Measurements from ENCODE around the gene USP28. TPM values are rescaled to one million over a fixed set of nuclear protein-coding genes. Genes with fewer than 3 reads are reported as not detected.

Gene USP28, protein sequence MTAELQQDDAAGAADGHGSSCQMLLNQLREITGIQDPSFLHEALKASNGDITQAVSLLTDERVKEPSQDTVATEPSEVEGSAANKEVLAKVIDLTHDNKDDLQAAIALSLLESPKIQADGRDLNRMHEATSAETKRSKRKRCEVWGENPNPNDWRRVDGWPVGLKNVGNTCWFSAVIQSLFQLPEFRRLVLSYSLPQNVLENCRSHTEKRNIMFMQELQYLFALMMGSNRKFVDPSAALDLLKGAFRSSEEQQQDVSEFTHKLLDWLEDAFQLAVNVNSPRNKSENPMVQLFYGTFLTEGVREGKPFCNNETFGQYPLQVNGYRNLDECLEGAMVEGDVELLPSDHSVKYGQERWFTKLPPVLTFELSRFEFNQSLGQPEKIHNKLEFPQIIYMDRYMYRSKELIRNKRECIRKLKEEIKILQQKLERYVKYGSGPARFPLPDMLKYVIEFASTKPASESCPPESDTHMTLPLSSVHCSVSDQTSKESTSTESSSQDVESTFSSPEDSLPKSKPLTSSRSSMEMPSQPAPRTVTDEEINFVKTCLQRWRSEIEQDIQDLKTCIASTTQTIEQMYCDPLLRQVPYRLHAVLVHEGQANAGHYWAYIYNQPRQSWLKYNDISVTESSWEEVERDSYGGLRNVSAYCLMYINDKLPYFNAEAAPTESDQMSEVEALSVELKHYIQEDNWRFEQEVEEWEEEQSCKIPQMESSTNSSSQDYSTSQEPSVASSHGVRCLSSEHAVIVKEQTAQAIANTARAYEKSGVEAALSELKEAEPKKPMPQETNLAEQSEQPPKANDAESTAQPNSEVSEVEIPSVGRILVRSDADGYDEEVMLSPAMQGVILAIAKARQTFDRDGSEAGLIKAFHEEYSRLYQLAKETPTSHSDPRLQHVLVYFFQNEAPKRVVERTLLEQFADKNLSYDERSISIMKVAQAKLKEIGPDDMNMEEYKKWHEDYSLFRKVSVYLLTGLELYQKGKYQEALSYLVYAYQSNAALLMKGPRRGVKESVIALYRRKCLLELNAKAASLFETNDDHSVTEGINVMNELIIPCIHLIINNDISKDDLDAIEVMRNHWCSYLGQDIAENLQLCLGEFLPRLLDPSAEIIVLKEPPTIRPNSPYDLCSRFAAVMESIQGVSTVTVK
- 35.7 and 47.1 TPM in 2 replicates for total RNA-seq

DNA sequence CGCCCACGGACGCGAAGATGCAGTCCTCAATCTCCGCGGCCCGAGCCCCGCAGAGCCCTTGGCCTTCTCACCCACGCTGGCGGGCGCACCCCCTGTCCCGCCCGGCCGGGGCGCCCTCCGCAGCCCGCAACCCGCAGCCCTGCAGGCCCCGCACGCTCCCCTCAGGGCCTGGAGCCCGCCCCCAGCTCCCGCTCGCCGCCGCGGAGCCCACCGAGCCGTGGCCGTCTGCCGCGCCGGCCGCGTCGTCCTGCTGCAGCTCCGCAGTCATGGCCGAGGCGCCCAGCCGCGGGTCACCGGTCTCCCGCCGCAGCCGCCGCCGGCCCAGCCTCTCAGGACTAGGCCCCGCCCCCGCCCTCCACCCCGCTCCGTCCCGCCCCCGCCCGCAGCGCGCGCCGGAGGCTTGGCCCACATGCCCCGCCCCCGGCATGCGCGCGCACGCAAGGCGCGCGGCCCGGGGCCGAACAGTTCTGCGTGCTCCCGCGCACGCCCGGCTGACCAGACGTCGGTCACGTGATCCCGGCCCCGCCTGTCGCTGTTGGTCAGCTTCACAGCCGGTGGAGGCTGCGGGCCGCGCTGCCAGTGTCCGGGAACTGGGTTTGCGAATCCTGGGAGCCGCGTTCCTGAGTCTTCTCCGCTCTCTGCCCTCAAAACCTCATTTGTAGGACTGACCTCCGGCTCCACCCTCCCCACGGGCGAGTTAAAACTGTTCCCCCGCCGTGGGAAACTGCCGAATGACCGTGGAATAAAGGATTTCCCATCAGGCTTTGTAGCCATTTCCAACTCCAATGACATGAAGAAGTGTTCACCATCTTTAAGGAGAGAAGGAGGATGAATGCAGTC, at the start of gene USP28:
Gene USP28 (minus strand): TSS at position 339 of the 840 bp plus-strand sequence. CDS start 71 bp downstream, at position 268.

GRCh38 chr11:113904379-113905101, 29.2 kb upstream of the USP28 start, which contains the start of gene HTR3B:
Gene HTR3B (plus strand): TSS chr11:113904796. CDS start chr11:113904934, 138 bp downstream.

GRCh38 chr11:113779496-113779895, 95.9 kb downstream of the USP28 start, which contains the start of gene CLDN25:
Gene CLDN25 (plus strand): TSS chr11:113779796. CDS start chr11:113779796, 0 bp downstream.

GRCh38 chr11:113773416-113774173, 101.8 kb downstream of the USP28 start, which contains the start of gene ZW10:
Gene ZW10 (minus strand): TSS chr11:113773692. CDS start chr11:113773666, 26 bp downstream.

Other genes starting within 250 kb of the USP28 start
- gene TMPRSS5, start 169.3 kb downstream of the USP28 start, total RNA-seq, result not detected in 2 replicates
- gene ZW10, start 101.9 kb downstream of the USP28 start, total RNA-seq, result 25.3 and 28.1 TPM in 2 replicates
- not detected in 2 replicates for gene CLDN25, start 95.8 kb downstream of the USP28 start, total RNA-seq
- gene HTR3B, start 29.2 kb upstream of the USP28 start, total RNA-seq, result not detected in 2 replicates
- not detected in 2 replicates for gene HTR3A, start 99.5 kb upstream of the USP28 start, total RNA-seq
- gene ZBTB16, start 184.1 kb upstream of the USP28 start, total RNA-seq, result 8.1 and 21.7 TPM in 2 replicates